GM21576 (cell line): Measurements from ENCODE around the gene TAOK3.
A peak's percentile ranks its signal among the peaks of the same experiment; 100 is the strongest.
"Not testable (repeated sequence)": the region's sequence is repeated elsewhere in the genome, so short reads cannot be mapped to it uniquely, and the experiment has no call there.

Experiments
- ATAC-seq: cut with Tn5 transposase; IDR thresholded peaks from one replicate; pipeline ENCODE4 v1.9.1; 2021; ENCODE audit warnings: mild to moderate bottlenecking, moderate library complexity; ENCODE audit not compliant: unreplicated experiment

The TAOK3 gene

DNA sequence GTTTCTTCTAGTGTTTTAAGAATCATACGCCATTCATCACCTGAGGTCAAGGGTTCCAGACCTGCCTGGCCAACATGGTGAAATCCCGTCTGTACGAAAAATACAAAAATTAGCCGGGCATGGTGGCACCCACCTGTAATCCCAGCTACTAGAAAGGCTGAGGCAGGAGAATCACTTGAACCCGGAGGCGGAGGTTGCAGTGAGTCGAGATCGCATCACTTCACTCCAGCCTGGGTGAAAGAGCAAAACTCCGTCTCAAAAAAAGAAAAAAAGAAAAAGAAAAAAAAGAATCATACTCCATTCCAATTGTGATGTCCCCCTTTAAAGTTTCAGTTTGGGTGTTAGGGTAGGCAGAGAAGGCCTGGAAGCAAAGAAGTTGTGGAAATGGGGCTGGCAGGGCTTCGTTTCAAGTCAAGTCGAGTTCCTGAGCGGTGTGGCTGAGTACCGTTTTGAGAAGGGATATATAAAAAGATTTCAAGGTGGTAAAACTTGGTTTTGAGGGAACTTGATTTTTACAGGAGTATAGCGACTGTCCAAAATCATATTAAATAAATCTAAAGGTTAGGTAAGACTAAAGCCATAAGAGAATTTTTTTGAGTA lies 1.5 kb upstream of the TAOK3 start:
- no peak for ATAC-seq

DNA sequence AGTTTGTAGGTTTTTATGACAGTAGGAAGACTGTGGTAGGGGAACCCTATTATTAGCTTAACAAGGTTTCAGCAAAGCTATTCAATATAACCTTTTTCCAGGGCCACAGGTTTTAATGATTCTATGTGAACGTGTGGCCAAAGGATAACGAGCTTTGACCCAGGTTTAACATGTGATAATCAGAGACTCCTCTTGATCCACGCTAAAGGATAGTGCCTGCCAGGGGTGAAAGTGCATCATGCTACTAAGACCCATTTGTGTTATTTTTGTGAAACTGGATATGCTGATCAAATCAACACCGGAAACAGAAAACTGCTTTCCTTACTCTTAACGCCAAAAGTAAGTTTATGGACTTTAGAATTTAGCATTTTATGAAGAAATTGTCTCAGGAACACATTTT lies 909 bp upstream of the TAOK3 start:
- ATAC-seq = no peak

DNA sequence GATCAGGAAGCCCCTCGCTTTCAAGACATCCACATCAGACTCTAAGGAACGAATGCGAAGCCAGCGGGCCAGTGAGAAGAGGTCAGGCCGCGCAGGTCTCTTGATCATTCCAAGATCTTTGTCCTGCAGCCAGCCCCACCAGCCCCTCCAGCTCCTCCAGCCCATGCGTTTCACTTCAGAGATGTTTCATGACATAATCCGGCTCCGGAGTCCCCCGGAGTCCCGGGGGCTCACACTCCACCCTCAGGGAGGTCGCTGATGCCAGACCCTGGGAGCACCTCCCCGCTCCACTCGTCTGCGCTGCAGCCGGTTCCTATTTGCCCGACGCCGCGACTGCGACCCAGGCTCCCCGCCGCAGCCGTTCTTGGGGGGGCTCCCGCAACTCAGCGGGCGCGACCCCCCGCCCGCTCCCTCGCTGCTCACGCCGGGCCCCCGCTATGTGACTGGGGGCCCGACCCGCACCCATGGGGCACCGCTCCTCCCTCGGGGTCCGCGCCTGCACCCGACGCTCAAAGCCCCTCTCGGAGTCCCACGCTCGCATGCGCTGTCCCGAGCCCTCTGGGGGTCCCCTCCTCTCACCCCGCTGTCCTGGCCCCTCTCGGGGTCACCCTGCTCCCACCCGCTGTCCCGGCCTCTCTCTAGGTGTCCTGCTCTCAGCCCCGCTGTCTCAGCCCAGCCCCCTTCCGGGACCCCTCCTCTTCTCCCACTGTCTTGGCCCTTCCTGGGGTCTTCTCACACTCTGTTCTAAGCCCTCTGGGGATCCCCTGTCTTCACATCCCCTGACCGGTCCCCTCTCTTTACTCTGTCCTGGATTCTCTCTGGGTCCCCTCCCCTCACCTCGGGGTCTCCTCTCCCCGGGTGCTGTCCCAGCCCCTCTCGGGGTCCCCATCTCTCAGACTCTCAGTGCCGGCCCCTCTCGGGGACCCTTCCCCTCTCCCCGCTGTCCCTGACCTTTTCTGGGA lies 1.1 kb downstream of the TAOK3 start:
- no peak for ATAC-seq

DNA sequence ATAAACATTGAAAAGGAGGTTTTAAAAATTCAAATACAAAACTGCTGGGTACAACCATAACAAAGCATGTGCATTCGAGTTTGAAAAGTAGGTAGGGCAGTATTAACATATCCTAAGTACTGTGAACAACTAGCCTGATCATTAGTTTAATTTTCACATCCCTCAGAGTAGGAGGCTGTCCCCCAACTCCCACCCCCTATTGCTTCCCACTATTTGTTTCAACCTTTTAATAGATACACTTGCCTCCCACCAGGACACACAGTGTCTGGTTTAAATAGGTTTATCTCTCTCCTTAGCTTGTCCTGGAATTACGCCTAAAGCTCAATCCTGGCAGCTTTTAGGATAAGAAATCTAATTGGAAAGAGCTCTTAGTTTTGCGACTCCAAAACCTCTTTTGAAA lies 2.1 kb downstream of the TAOK3 start:
- ATAC-seq = no peak

DNA sequence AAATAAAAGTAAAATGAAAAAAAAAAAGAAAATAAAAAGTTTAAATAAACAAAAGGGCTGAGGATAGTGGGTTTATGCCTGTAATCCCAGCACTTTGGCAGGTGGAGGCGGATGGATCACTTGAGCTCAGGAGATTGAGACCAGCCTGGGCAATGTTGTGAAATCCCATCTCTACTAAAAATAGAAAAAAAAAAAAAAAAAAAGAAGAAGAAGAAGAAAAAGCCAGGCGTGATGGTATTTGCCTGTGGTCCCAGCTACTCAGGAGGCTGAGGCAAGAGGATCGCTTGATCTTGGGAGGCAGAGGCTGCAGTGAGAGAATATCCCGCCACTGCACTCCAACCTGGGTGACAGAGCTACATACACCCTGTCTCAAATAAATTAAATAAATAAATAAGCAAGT lies 3.9 kb downstream of the TAOK3 start:
- ATAC-seq = no peak

DNA sequence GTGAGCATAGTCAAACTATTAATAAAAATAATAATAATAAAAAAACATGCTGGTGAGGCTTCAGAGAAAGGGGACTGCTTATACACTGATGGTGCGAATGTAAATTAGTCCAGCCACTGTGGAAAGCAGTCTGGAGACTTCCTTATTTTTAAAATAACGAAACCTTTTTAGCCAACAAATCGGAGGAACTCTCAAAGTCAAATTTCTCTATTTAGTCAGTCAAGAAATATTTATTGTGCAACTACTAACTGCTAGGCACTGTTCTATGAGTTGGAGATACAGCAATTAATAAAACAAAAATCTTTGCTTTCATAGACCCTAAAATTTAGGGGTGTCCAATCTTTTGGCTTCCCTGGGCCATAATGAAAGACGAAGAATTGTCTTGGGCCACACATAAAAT lies 10.8 kb downstream of the TAOK3 start:
- no peak for ATAC-seq

DNA sequence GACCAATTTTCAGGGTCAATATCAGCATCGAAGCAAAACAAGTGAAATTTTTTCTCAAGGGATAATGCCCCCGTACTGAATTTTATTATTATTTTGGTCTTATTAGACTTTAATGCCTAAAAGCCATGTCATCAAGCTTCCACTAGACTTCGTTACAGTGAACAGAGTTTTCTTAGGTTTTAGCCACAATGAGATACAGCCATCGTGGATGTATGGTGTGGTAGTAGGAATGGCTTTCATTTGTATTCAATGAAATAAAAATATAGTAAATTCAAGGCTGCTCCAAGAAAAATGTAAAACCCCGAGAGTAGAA lies 11.7 kb downstream of the TAOK3 start:
- ATAC-seq = no peak

DNA sequence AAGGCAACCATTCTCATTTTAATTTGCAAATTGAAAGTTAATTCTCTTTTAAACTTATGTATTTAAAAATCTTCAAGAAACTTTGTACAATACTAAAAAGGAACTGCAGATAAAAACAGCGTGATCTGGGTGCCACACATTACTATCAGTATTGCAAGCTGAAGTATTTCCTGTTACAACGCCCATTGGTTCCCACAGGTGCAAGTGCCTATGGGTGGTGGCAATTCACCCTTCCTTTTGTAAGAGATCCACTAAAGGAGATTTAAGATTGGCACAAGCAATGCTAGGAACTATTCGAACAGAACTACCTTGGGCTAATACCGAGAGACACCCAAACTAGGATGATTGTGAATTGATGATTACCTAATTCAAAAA lies 13.2 kb downstream of the TAOK3 start:
- ATAC-seq = no peak

DNA sequence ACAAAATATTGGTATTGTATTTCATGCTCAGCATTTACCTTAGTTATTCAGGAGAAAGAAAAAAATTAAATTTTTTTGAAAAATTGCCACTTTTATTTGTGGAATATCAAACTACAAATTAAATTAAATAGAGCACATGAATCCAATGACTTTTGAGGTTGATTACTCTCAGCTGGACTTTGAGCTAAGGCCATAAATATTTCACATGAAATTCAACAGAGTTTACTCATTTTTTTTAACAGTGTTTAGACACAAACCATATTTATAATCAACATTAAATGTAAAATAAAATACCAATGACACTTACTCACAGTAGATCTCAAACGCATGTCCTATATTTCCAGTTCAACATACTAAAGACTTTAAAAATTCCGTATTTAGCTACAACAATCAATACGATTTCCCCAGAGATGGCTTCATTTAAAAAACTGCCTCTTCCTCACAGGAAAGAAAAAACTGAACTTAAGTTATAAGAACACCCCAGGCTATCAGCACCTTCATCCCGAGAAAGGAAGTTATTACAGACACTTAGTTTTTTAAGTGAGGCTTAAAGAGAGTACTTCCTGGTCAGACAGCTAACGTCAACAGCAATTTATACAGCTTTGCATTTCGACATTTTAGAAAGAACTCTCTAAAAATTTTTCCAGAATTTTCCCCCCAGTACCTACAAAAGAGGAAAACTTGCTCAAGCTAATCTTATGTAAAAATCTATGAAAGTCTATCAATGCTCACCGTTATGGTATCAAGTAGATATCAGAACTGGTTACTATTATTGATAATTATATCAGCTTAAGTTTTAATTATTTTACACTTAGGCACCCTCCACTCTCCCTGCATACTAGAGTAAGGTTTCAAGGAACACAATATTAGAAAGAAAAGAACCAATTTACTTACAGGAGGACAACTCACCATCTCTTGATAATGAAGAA lies 13.8 kb downstream of the TAOK3 start:
- ATAC-seq = no peak

DNA sequence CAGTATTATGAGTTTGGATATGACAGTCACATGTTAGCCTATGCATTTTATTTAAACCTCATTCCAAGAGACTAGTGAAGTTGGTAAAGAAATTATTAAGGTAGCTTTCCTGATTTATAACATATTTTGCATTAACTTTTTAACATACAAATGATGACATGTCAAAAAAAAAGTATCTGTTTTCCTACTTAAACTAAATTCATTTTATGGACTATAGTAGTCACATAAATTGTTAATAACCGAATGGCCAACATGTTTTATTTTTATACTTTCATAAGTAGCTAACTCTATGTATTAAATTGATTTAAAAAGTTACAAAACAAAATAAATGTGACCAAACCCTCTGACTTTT lies 14.7 kb downstream of the TAOK3 start:
- no peak for ATAC-seq

DNA sequence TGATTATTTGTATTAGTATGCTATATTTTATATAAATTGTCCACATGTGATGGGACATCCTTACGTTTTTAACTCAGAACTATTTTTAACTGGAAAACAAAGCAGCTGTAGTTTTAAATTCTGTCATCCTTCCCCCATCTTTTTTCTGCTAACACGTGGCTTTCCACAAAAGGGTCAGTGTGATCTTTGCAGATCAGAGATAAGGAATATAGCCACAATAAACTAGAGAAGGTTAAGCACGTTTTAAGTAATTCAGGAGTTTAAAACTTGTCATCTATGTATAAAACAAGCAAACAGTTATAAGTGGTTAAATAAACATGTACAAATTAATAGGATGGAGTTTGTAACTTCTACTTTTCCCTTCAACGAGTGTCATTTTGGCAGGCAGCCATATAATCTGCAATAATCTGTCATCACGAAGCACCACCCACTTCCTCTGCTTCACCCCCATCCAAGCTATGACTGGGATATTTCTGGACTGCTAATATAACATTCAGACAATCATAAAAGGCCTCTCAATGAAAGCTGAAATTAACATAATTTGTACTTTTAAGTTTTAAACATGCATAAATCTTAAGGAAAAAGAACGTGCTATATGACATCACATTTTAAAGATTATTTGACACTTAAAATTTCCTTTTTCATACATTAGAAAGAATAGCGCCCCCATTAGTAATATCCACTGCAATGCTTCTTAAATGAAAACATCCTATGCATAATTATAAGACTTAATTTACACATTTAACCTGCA lies 15.3 kb downstream of the TAOK3 start:
- ATAC-seq = peak; percentile 43

DNA sequence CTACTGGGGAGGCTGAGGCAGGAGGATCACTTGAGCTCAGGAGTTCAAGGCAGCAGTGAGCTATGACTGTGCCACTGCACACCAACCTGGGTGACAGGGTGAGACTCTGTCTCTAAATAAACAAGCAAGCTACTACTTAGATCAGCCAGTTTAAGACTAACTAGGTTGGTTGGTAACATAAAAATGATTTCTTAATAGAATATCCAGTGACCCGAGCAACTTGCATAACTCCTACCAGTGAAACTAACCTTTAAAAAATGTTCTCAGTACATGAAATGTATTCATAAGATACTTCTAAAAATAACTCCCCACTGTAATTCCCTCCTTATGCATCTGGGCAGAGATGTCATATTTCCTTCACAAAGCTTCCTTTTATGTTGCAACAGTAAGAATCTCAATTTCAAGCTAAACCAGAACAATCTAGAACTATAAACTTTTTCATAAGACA lies 15.9 kb downstream of the TAOK3 start:
- no peak for ATAC-seq

DNA sequence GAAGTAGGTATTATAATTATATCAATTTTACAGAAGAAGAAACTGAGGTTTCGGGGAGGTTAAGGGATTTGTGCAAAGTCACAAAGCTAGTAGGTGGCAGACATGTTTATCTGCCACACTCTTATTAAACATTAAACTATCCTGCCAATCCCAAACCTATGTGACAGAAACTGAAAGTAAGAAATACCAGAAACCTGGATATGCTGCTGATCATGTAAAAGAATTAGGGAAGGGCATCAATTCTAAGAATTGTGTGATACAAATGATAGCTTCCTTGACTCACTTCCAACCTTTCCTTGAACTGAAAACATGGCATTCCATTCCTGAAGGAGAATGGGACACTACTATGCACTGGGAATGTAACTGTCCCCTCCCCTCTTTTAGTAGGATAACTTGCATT lies 16.9 kb downstream of the TAOK3 start:
- no peak for ATAC-seq

DNA sequence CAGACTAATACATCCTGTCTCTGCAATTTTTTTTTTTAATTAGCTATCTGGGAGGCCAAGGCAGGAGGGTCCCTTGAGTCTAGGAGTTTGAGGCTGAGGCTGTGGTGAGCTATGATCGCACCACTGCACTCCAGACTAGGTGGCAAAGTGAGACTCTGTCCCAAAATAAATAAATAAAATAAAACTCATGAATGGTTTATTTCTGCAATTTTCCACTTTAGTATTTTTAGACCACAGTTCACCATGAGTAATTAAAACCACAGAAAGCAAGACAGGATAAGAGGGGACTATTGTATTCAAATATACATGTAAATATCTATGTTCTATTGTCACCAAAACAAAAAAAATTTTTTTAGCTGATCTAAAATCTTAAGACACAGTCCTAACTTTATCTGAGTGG lies 17.8 kb downstream of the TAOK3 start:
- ATAC-seq = no peak

DNA sequence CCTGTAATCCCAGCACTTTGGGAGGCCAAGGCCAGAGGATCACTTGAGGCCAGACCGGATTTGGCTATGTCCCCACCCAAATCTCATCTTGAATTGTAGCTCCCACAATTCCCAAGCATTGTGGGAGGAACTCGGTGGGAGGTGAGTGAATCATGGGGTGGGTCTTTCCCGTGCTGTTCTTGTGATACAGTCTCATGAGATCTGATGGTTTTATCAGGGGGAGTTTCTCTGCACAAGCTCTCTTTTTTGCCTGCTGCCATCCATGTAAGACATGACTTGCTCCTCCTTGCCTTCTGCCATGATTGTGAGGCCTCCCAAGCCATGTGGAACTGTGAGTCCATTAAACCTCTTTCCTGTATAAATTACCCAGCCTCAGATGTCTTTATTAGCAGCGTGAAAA lies 18.2 kb downstream of the TAOK3 start:
- ATAC-seq = not testable (repeated sequence)

DNA sequence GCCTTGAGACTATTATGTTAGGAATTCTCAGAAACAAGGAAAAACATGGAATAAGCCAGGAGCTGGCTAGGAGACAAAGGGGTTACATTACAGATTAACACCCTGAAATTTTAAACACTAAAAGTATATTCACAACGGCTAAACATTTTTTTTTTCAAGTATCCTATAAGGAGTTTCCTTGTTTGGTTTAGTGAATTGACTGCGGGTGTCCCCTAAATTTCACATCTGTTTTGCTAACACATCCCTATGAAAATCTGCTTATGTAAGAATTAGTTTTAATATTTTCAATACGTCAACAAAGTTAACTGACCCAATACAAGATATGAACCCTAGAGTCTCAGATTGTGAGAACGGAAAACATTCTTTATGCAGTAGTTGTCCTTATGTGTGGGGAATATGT lies 19.0 kb downstream of the TAOK3 start:
- no peak for ATAC-seq

DNA sequence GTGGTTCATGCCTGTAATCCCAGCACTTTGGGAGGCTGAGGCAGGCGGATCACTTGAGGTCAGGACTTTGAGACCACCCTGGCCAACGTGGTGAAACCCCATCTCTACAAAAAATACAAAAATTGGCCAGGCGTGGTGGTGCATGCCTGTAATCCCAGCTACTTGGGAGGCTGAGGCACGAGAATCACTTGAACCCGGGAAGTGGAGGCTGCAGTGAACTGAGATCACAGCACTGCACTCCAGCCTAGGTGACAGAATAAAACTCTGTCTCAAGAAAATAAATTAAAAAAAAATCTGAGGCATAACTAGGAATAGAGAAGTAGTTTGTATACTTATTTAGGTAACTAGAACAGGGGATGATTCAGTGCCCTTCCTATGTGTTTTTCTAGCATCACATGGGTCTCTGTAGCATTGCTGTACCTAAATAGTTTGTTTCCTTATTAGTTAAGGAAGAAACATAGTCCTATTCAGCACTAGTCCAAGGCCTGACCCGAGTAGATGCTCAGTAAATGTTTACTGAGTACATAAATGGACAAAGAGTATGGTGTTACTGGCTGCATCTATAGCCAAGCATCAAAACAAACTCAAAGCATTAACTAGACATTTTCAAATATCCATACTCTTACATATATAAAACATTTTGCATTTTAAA lies 21.7 kb downstream of the TAOK3 start:
- no peak for ATAC-seq

DNA sequence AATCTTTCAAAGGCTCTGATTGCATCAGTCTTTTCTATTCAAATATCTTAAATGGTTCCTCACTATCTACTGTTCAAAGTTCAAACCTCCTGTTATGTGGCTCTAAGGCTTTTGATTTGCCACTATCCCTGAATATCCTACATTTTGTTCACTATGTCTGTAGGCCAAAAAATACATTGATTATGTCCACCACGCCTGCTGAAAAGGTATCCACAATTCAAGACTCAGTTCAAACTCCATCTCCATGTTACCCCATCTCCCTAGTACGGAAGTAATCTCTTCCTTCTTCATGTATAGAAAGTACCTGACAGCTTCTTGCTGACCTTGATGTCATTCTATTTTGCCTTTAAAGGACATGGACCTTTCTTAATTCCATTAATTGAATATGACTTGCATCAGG lies 24.8 kb downstream of the TAOK3 start:
- ATAC-seq = no peak

DNA sequence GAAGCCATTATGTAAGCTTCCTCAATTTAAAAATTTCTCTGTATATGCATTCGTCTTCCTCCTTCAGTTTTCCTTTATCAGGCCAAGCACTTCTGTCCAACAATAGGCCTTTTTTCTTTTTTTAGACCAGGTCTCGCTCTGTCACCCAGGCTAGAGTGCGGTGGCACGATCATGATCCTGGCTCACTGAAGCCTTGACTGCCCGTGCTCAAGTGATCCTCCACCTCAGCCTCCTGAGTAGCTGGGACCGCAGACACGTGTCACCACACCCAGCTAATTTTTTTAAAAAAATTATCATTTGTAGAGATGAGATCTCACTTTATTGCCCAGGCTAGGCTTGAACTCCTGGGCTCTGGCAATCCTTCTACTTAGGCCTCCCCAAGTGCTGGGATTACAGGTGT lies 25.8 kb downstream of the TAOK3 start:
- ATAC-seq = peak; percentile 70

DNA sequence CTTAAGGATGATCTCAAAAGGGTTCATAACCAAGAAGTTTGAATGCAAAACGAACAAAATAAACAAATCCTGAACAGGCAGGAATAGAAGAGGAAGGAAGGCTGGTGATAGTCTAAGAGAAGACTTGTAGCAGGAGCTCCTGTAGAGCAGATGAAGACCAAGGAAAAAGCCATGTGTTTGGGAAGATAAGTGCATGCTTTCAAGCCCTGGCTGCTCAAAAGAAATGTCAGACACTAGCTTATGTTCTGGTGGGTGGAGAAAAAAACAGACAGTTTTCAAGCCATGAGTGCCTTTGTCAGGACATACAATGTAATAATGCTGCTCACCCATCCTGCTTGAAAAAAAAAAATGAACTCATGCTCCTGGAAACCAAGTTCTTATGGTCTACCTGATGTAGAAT lies 27.4 kb downstream of the TAOK3 start:
- ATAC-seq = no peak
